Breast epithelium (tissue), 3 donors: Measurements from ENCODE around the gene KRABD2.

Experiments
- CTCF ChIP-seq, 3 donors: fragments of 450-650 bp; IDR thresholded peaks; one replicate each; pipeline ENCODE4 v1.5.1; 2016 to 2017; ENCODE audit warnings: antibody characterized with exemption in 3 of 3, mild to moderate bottlenecking in 3 of 3, moderate library complexity in 3 of 3
- POLR2A ChIP-seq: fragments of 450-650 bp; IDR thresholded peaks from one replicate; pipeline ENCODE4 v1.6.1; 2016; ENCODE audit warnings: antibody characterized with exemption, mild to moderate bottlenecking, moderate library complexity

- no peak for TF ChIP-seq CTCF (IDR thresholded peaks at IDR 0.05)
- no peak for TF ChIP-seq POLR2A
These were observed 34.4 kb upstream of the KRABD2 start for GRCh38 chr17:8410883-8411238.
